AG04450 (cell line): Measurements from ENCODE around the gene GPC5. TPM values are rescaled to one million over a fixed set of nuclear protein-coding genes. Genes with fewer than 3 reads are reported as not detected.

Source experiments
- CTCF ChIA-PET: fragments of 300-600, 350-600 bp; formaldehyde crosslinking; extraction: SDS; loops from one replicate; lab custom pipeline; 2022; ENCODE audit warnings: antibody characterized with exemption, inconsistent platforms; lab: Charles Lee
- POLR2A ChIA-PET: fragments of 350-600 bp; formaldehyde crosslinking; extraction: SDS; loops from one replicate; lab custom pipeline; 2021; ENCODE audit warnings: antibody characterized with exemption, inconsistent platforms; lab: Yijun Ruan, JAX
- DNase-seq: peaks from one replicate; pipeline ENCODE4 v3.0.0-alpha.2; 2011; ENCODE audit warnings: low read depth, low spot score
- H3K27ac ChIP-seq: one replicate; pipeline ENCODE4 v1.5.1; 2012; ENCODE audit warnings: low read depth, low read length, control low read depth
- H3K27me3 ChIP-seq: one replicate; pipeline ENCODE4 v1.6.0; 2012; ENCODE audit warnings: low read length; ENCODE audit not compliant: control insufficient read depth, insufficient read depth
- H3K4me3 ChIP-seq: 2 replicates; pipeline ENCODE4 v1.5.1; 2011; ENCODE audit warnings: mild to moderate bottlenecking, low read depth, low read length, control low read depth
- H3K9me3 ChIP-seq: 2 replicates; pipeline ENCODE4 v1.5.1; 2012; ENCODE audit warnings: low read length; ENCODE audit not compliant: control insufficient read depth, insufficient read depth
- CTCF ChIP-seq: IDR thresholded peaks from 2 replicates; pipeline ENCODE4 v1.5.1; 2011; ENCODE audit warnings: low read depth, low read length, control low read depth, inconsistent platforms
- polyA plus RNA-seq: library from polyadenylated mRNA; depleted of rRNA; stranded (reverse); fragments of >200 nt; gene quantifications from 2 replicates; pipeline ENCODE4 v1.2.3, GENCODE V29; 2011

Gene GPC5
- polyA plus RNA-seq, 1 experiment, result 3.6 TPM

GRCh38 chr13:91554101-91554500 lies 155.7 kb downstream of the GPC5 start:
- no peak overlapping the region for H3K4me3 ChIP-seq
- no peaks in the 10 kb centered on the region for H3K9me3 ChIP-seq
- no peak overlapping the region for H3K27ac ChIP-seq
- TF ChIP-seq CTCF, result no peak
- H3K27me3 ChIP-seq, result no peaks in the 10 kb centered on the region
- CTCF ChIA-PET, result no interaction called here
- POLR2A ChIA-PET, result no interaction called here
- no peak for DNase-seq

GRCh38 chr13:91557328-91558090 lies 159.1 kb downstream of the GPC5 start:
- CTCF ChIA-PET, result no interaction called here
- POLR2A ChIA-PET, result no interaction called here
- H3K4me3 ChIP-seq, result no peak overlapping the region
- no peaks in the 10 kb centered on the region for H3K27me3 ChIP-seq
- no peaks in the 10 kb centered on the region for H3K9me3 ChIP-seq
- no peak overlapping the region for H3K27ac ChIP-seq
- no peak for TF ChIP-seq CTCF
- no peak for DNase-seq

GRCh38 chr13:91563799-91564198 lies 165.4 kb downstream of the GPC5 start:
- Histone ChIP-seq H3K9me3 (no peaks in the 10 kb centered on the region), H3K4me3 (no peak overlapping the region), H3K27me3 (no peaks in the 10 kb centered on the region), H3K27ac (no peak overlapping the region)
- DNase-seq, result no peak
- CTCF ChIA-PET, result no interaction called here
- no peak for TF ChIP-seq CTCF
- POLR2A ChIA-PET, result no interaction called here

- ChIA-PET POLR2A (no interaction called here), CTCF (no interaction called here)
- Histone ChIP-seq H3K27me3 (no peaks in the 10 kb centered on the region), H3K9me3 (no peaks in the 10 kb centered on the region), H3K27ac (no peak overlapping the region), H3K4me3 (no peak overlapping the region)
- no peak for TF ChIP-seq CTCF
- DNase-seq, result no peak
Observed at GRCh38 chr13:91564396-91564795, 166.0 kb downstream of the GPC5 start.

- TF ChIP-seq CTCF, result no peak
- no peak overlapping the region for H3K27ac ChIP-seq
- DNase-seq, result no peak
- ChIA-PET POLR2A (no interaction called here), CTCF (no interaction called here)
- no peak overlapping the region for H3K4me3 ChIP-seq
- H3K9me3 ChIP-seq, result no peaks in the 10 kb centered on the region
- H3K27me3 ChIP-seq, result no peaks in the 10 kb centered on the region
Observed at GRCh38 chr13:91565296-91565695, 166.9 kb downstream of the GPC5 start.
